GM23338 (cell line): ENCODE results near the gene DHX40.

Experiments used
- CREB1 ChIP-seq: fragments of 250-450 bp; sonication (Bioruptor Pico); IDR thresholded peaks from 2 replicates; pipeline ENCODE4 v1.5.0; 2020; ENCODE audit warnings: low read depth, mild to moderate bottlenecking, moderate library complexity
- EZH2 ChIP-seq: fragments of 200-600 bp; sonication (generic); IDR thresholded peaks from one replicate; pipeline ENCODE4 v1.8.0; 2017; ENCODE audit warnings: antibody characterized with exemption, mild to moderate bottlenecking, low read depth; ENCODE audit not compliant: unreplicated experiment
- EZH2phosphoT487 ChIP-seq: fragments of 200-600 bp; sonication (generic); IDR thresholded peaks from one replicate; pipeline ENCODE4 v1.8.1; 2018; ENCODE audit warnings: antibody characterized with exemption; ENCODE audit not compliant: unreplicated experiment
- JUNB ChIP-seq: IDR thresholded peaks from one replicate; pipeline ENCODE4 v1.6.1; 2016; ENCODE audit warnings: antibody characterized with exemption; ENCODE audit not compliant: unreplicated experiment
- POLR2AphosphoS5 ChIP-seq: IDR thresholded peaks from 2 replicates; pipeline ENCODE4 v1.6.1; 2016; ENCODE audit warnings: antibody characterized with exemption, low read depth
- TF ChIP-seq, protein P1 (sequence below), 2 experiments: fragments of 200-600 bp in 1 of 2; sonication (generic) in 1 of 2; conservative IDR thresholded peaks; 2 replicates each; pipeline versions ENCODE4 v1.5.1 to v1.6.1; 2016 to 2017; ENCODE audit warnings: antibody characterized with exemption in 2 of 2, low read depth in 2 of 2, mild to moderate bottlenecking in 2 of 2, moderate library complexity in 1 of 2
- TF ChIP-seq, protein P2 (sequence below): IDR thresholded peaks from one replicate; pipeline ENCODE4 v1.6.1; 2018; ENCODE audit warnings: antibody characterized with exemption; ENCODE audit not compliant: unreplicated experiment

DNA sequence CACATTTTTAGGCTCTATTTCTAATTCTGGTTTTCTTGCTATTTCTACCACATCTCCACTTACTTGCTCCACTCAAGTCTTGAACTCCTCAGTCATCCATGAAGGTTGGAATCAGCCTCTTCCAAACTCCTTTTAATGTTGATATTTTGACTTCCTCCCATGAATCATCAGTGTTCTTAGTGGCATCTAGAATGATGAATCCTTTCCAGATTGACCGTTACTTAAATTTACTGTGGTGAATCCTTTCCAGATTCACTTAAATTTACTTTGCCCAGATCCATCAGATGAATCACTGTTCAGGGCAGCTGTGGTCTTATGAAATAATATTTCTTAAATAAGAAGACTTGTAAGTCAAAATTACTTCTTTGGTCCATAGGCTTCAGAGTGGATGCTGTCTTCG is 86.7 kb downstream of the DHX40 start:
- TF ChIP-seq POLR2AphosphoS5 (no peak), CREB1 (CRISPR knock-in tag) (no peak), EZH2 (no peak), JUNB (no peak), EZH2phosphoT487 (no peak)
- TF ChIP-seq, protein P1, sequence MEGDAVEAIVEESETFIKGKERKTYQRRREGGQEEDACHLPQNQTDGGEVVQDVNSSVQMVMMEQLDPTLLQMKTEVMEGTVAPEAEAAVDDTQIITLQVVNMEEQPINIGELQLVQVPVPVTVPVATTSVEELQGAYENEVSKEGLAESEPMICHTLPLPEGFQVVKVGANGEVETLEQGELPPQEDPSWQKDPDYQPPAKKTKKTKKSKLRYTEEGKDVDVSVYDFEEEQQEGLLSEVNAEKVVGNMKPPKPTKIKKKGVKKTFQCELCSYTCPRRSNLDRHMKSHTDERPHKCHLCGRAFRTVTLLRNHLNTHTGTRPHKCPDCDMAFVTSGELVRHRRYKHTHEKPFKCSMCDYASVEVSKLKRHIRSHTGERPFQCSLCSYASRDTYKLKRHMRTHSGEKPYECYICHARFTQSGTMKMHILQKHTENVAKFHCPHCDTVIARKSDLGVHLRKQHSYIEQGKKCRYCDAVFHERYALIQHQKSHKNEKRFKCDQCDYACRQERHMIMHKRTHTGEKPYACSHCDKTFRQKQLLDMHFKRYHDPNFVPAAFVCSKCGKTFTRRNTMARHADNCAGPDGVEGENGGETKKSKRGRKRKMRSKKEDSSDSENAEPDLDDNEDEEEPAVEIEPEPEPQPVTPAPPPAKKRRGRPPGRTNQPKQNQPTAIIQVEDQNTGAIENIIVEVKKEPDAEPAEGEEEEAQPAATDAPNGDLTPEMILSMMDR (conservative IDR thresholded peaks at IDR 0.05; ENCODE audit: low read depth in 2 of 2) = no peak
- TF ChIP-seq, protein P2, sequence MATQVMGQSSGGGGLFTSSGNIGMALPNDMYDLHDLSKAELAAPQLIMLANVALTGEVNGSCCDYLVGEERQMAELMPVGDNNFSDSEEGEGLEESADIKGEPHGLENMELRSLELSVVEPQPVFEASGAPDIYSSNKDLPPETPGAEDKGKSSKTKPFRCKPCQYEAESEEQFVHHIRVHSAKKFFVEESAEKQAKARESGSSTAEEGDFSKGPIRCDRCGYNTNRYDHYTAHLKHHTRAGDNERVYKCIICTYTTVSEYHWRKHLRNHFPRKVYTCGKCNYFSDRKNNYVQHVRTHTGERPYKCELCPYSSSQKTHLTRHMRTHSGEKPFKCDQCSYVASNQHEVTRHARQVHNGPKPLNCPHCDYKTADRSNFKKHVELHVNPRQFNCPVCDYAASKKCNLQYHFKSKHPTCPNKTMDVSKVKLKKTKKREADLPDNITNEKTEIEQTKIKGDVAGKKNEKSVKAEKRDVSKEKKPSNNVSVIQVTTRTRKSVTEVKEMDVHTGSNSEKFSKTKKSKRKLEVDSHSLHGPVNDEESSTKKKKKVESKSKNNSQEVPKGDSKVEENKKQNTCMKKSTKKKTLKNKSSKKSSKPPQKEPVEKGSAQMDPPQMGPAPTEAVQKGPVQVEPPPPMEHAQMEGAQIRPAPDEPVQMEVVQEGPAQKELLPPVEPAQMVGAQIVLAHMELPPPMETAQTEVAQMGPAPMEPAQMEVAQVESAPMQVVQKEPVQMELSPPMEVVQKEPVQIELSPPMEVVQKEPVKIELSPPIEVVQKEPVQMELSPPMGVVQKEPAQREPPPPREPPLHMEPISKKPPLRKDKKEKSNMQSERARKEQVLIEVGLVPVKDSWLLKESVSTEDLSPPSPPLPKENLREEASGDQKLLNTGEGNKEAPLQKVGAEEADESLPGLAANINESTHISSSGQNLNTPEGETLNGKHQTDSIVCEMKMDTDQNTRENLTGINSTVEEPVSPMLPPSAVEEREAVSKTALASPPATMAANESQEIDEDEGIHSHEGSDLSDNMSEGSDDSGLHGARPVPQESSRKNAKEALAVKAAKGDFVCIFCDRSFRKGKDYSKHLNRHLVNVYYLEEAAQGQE = no peak
